ENCODE data around the gene MAP1LC3A.

DNA sequence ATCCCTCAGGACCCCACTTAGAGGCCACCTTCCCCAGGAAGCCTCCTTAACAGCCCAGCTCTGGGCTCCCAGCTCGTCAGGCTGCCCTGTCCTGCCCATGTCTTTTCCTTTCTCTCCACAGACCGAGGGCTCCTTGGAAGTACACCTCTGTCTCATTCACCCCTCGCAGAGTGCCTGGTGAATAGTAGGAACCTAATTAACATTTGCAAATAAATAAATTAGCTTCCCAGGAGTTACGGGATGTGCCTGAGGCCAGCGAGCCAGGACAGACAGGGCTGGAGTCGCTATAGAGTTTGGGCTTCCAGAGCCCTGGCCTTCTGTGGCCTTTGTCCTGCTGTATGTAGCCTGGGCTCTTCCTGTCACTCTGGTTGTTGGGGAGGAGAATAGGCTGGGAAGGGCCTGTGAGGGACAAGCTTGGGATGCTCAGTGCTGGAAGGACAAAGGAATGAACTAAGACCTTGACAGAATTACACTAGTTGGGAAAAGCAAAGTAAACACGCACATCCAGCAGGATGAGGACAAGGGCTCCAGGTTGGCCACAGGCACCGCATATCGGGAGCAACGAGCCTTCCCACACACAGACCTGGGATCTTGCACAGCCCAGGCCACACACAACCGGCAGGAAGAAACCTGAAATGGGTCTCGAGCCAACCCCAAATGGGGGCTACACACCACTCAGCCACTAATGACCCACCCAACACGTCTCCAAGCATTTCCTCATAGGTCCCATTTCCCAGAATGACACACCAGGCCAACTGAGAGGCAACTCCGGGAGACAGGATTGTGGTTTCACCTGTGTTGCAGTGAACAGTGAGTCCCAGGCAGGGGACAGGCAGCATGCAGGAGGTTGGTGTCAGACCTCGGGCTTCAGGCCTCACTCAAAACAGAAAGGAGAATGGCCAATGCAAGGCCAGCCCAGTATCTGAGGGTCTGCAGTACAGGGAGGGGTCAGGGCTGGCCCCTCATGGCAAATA is 9.7 kb downstream of the MAP1LC3A start:
- TF ChIP-seq, protein P1, sequence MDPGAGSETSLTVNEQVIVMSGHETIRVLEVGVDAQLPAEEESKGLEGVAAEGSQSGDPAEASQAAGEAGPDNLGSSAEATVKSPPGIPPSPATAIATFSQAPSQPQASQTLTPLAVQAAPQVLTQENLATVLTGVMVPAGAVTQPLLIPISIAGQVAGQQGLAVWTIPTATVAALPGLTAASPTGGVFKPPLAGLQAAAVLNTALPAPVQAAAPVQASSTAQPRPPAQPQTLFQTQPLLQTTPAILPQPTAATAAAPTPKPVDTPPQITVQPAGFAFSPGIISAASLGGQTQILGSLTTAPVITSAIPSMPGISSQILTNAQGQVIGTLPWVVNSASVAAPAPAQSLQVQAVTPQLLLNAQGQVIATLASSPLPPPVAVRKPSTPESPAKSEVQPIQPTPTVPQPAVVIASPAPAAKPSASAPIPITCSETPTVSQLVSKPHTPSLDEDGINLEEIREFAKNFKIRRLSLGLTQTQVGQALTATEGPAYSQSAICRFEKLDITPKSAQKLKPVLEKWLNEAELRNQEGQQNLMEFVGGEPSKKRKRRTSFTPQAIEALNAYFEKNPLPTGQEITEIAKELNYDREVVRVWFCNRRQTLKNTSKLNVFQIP (CRISPR knock-in tag; IDR thresholded peaks at IDR 0.05; ENCODE audit: borderline replicate concordance, low read depth) = no peak
- TF ChIP-seq ZNF70 (CRISPR knock-in tag; IDR thresholded peaks at IDR 0.05) (no peak), PPARA (CRISPR knock-in tag; IDR thresholded peaks at IDR 0.05; ENCODE audit: borderline replicate concordance) (no peak), ZFP3 (CRISPR knock-in tag; IDR thresholded peaks at IDR 0.05) (no peak), SNAI2 (CRISPR knock-in tag; IDR thresholded peaks at IDR 0.05) (no peak), TCF4 (CRISPR knock-in tag; IDR thresholded peaks at IDR 0.05; ENCODE audit: borderline replicate concordance) (no peak), ESRRG (CRISPR knock-in tag; IDR thresholded peaks at IDR 0.05) (no peak), ZFP30 (CRISPR knock-in tag; IDR thresholded peaks at IDR 0.05) (no peak), RARB (CRISPR knock-in tag; IDR thresholded peaks at IDR 0.05) (no peak)
- TF ChIP-seq, protein P2, sequence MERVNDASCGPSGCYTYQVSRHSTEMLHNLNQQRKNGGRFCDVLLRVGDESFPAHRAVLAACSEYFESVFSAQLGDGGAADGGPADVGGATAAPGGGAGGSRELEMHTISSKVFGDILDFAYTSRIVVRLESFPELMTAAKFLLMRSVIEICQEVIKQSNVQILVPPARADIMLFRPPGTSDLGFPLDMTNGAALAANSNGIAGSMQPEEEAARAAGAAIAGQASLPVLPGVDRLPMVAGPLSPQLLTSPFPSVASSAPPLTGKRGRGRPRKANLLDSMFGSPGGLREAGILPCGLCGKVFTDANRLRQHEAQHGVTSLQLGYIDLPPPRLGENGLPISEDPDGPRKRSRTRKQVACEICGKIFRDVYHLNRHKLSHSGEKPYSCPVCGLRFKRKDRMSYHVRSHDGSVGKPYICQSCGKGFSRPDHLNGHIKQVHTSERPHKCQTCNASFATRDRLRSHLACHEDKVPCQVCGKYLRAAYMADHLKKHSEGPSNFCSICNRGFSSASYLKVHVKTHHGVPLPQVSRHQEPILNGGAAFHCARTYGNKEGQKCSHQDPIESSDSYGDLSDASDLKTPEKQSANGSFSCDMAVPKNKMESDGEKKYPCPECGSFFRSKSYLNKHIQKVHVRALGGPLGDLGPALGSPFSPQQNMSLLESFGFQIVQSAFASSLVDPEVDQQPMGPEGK (CRISPR knock-in tag; IDR thresholded peaks at IDR 0.05; ENCODE audit: borderline replicate concordance) = no peak
- TF ChIP-seq, protein P3, sequence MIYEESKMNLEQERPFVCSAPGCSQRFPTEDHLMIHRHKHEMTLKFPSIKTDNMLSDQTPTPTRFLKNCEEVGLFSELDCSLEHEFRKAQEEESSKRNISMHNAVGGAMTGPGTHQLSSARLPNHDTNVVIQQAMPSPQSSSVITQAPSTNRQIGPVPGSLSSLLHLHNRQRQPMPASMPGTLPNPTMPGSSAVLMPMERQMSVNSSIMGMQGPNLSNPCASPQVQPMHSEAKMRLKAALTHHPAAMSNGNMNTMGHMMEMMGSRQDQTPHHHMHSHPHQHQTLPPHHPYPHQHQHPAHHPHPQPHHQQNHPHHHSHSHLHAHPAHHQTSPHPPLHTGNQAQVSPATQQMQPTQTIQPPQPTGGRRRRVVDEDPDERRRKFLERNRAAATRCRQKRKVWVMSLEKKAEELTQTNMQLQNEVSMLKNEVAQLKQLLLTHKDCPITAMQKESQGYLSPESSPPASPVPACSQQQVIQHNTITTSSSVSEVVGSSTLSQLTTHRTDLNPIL (CRISPR knock-in tag; IDR thresholded peaks at IDR 0.05; ENCODE audit: low read depth) = no peak
- TF ChIP-seq, protein P4, sequence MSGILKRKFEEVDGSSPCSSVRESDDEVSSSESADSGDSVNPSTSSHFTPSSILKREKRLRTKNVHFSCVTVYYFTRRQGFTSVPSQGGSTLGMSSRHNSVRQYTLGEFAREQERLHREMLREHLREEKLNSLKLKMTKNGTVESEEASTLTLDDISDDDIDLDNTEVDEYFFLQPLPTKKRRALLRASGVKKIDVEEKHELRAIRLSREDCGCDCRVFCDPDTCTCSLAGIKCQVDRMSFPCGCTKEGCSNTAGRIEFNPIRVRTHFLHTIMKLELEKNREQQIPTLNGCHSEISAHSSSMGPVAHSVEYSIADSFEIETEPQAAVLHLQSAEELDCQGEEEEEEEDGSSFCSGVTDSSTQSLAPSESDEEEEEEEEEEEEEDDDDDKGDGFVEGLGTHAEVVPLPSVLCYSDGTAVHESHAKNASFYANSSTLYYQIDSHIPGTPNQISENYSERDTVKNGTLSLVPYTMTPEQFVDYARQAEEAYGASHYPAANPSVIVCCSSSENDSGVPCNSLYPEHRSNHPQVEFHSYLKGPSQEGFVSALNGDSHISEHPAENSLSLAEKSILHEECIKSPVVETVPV (CRISPR knock-in tag; IDR thresholded peaks at IDR 0.05) = no peak
